HUDEP-2 (cell line): ENCODE data around the gene PDZK1IP1.
"Not testable (repeated sequence)": the region's sequence is repeated elsewhere in the genome, so short reads cannot be mapped to it uniquely, and the experiment has no call there.

ENCODE experiments used
- DNase-seq, 76 experiments: peaks; one replicate each; lab custom pipeline; 2025; ENCODE audit not compliant: unreplicated experiment in 76 of 76; lab: John Stamatoyannopoulos, UW

PDZK1IP1 gene

DNA sequence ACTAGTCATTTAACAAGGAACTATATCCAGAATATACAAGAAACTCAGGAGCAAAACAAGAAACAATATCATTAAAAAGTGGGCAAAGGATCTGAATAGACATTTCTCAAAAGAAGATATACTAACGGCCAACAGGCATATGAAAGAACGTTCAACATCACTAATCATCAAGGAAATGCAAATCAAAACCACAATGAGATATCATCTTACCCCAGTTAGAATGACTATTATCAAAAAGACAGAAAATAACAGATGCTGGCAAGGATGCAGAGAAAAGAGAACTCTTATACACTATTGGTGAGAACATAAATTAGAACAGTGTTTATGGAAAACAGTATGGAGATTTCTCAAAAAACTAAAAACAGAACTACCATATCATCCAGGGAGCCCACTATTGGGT, 13.7 kb upstream of the PDZK1IP1 start:
- DNase-seq: not testable (repeated sequence)

DNA sequence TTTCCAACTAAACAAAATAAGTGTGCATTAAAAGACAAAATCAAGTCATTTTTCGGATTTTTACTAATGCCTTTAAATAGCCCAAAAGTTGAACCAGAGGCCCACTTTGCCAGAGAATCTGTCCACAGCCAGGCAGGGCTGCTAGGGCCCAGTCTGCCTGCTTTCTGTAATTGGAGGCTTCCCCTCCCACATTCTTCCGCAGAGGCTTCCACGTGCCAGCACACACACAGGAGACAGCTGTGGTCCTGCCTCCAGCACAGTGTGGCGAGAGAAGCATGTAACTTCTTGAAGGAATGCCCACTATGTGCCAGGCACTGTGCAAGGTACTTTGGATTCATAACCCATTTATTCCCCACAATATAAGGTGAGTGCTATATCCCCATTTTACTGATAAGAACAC, 11.3 kb upstream of the PDZK1IP1 start:
- no peak for DNase-seq

DNA sequence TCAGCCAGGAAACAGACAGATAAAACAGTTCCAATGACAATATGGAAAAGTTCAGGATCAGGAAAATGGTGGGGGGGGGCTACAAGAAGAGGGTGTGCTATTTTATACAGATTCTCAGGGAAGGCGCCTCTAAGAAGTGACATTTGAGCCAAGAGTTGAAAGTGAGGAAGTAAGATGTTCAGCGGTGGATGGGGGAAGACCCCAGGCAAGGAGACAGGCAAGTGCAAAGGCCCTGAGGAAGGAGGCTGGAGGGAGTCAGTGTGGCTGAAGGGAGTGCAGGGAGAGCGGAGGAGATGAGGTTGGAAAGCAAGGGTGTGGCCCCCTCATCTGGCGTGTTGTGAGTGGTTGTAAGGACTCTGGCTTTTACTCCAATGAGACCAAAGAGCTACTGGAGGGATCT, 8.4 kb upstream of the PDZK1IP1 start:
- no peak for DNase-seq

DNA sequence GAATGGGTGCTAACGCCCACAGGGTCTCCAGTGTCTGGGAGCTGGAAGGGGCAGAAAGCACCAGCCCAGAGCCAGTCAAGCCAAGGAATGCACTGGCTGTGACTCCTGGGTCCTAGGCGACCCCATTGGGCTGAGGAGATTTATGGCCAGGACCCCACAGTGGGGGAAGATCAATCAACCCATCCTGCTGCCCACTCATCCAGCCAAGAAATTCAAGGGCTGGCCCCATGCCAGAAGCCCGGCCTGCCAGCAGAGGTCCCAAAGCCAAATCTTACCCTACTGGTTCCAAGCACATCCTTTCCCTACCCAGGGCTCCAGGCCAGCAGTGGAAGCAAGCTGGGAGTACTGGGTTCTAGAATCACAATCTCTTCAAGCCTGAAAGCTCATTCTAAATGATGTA, 6.8 kb upstream of the PDZK1IP1 start:
- peak in 28 of 76 experiments; percentile 13 to 52 (median 31) for DNase-seq

DNA sequence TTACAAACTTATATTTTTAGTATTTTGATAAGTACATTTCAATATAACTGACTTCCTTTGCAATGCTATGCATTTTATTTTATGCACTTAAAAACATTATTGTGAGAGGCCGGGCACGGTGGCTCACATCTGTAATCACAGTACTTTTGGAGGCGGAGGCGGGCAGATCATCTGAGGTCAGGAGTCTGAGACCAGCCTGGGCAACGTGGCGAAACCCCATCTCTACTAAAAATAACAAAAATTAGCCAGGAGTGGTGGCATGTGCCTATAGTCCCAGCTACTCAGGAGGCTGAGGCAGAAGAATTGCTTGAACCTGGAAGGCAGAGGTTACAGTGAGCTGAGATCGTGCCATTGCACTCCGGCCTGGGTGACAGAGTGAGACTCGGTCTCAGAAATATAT, 6.1 kb upstream of the PDZK1IP1 start:
- not testable (repeated sequence) for DNase-seq

DNA sequence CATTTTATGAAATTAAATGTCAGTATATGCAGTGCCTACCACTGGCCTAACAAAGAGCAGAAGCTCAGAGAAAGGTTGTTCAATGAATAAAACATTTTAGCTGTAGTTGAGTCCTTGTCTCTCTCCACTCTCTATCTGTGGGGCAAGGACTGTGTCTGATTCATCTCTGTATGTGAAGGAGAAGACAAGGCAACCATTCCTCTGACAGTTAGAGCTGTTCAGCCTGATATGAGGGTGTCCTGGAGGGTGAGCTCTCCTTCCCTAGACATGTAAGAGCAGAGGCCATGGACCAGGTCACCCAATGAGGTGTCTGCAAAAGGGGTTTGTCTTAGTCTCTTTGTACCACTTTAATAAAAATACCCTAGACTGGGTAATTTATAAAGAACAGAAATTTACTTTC, 4.5 kb upstream of the PDZK1IP1 start:
- peak in 1 of 76 experiments; percentile 20 for DNase-seq

DNA sequence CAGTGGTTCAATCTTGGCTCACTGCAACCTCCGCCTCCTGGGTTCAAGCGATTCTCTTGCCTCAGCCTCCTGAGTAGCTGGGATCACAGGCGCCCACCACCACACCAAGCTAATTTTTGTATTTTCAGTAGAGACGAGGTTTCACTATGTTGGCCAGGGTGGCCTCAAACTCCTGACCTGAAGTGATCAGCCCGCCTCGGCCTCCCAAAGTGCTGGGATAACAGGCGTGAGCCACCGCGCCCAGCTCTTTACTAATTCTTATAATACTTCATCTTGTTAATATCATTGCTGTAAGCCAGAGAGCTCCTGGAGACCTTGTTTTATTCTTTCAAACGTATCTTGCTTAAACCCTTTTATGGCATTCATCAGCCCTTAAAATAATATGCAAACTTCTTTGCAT, 3.7 kb upstream of the PDZK1IP1 start:
- not testable (repeated sequence) for DNase-seq

DNA sequence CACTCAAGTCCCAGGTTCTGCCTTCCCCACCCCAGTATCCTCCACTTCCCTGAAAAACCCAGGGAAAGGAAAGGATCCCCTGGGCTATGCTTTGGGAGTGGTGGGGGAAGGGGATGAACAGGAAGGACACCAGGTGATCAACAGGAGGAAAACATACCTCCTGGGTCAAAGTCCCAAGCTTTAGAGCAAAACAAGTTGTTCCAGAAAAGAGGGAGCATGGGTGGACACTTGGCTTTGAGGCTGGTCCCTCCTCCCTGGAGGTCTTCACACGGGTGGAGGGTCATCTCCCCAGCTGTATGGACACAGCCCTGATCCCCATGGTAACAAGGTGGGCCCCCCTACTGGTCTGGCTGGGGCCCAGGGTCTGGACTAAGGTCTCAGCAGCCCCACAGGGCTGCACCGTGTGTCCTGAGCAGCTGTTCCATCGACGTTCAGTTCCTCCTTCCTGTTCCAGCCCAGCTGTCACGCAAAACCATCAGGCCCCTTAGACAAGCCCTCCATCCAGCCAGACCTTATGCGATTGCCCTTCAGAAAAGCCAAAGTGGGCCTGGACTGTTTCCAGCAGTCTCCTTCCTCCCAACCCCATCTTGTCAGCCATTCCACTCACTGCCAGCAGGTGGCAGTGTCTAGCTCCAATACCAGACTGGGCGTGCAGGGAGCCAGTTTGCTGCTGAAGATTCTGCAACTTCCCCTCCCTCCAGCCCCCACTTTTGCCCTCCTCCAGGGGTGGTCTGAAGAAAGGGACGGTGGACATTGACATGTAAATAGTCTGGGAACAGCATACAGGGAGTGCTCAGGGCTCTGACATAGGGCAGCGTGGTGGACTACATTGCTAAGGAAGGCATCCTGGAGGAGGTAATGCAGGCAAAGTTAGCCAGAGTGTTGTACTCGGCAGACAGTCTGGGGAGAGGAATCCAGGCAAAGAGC, 2.9 kb upstream of the PDZK1IP1 start:
- DNase-seq: peak in 72 of 76 experiments; percentile 25 to 89 (median 72)

DNA sequence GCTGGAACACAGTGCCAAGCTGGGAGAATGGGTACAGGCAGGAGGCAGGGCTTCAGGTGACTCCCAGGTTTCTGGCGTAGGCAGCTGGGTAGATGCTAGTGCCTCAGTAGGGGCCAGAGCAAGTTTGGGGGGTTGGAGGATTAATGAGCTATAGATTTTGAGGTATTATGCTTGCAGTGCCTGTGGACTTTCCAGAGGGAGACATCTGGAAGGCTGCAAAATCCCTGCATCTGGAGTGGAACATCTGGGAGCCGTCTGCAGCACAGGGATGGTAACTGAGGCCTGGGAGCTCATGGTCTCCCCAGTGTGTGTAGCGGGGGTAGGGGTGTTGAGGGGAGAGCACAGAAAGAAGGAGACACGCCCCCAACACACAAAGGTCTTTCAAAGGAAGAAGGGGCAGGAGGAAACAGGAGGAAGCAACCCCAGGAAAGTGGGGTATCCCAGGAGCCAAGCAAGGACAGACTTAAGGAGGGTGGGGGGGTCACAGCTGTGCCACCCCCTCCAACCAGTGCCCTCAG, 2.2 kb upstream of the PDZK1IP1 start:
- DNase-seq: no peak

DNA sequence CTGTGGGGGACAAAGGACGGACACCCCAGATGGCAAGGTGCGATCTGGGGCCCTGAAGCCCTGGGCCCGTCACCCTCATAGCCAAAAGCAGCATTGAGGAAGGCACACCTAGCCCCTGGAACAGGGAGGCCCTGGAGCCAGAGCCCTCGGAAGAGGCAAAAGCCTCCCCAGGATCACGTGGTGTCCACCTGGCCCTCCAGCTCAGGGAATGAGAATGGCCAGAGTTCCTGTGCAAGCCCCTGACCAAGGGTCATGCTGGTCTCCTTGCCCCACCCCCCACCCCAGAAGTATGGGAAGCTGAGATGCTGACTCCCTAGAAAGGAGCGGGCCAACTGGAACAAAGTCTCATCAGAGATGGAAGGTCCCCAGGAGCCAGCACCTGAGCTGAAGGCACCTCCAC, 1.0 kb upstream of the PDZK1IP1 start:
- DNase-seq: no peak

DNA sequence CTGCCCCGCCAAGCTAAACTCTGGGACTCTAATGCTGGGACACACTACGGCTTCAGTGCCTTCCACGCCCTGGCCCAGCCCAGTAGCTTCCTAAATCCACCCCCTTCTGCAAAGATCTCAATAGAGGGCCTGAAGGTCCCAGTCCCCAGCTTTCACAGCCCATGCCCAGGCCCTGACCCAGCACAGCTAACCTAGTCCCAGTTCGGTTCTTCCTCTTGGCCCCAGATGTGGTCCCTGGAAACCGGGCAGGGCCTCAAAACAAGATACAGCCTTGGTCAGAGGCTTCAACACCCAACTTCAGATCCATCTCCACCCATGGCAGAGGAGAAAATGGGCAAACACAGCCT, 646 bp upstream of the PDZK1IP1 start:
- peak in 7 of 76 experiments; percentile 24 to 59 (median 46) for DNase-seq

DNA sequence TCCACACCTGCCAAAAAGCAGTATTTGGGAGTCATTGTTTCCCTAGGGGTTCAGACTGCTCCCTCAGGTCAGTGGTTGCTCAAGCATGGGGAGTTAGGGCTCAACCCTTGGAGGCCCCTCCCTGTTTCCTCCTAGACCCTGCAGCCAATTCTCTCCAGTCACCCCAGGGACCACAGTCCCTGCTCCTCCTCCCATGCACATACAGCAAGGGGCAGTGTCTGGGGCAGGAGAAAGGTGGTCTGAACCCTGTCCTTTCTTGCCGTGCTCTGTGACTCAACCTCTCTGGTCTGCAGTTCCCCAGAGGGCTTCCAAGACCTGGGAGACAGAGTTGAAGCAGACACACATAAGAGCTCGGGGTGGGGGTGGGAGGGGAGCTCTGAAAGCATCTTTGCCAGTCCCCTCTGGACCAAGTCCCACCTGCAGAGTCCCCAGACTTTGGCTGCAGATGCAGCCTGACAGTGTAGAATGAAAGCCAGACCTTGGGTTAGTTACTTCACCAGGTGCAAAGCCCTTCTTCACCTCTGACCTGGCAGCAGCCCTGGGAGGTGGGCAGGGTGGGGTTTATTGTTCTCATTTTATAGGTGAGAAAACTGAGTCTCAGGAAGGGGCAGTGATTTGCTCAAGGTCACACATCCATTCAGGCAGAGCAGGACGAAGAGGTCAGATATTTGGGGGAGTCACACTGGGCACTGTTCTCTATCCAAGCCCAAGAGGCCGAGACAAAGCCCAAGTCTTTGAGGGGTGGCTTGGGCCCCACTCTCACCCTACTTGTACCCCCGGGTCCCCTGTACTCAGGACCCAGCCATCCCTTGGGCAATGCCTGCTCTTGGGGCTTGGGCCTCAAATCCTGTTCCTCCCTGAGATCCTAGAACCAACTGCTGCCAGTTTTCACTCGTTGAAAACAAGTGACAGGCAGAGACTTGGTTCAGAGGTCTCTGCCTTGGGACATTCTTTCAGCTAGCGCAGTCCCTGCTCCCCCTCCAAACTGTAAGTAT, 748 bp downstream of the PDZK1IP1 start:
- DNase-seq: no peak

DNA sequence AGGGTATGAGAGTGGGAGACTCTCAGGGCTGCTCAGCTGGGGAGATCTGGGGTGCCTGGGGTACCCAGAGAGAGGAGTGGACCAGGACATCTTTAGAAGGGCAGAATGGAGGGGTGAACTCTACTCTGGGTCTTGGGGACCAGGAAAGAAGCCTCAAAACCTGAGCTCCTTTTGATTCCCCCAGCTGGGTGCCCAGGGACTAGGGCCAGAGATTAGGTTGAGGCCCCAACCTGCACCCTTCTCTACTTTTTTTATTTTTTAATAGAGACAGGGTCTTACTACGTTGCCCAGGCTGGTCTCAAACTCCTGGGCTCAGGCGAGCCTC, 1.9 kb downstream of the PDZK1IP1 start:
- no peak for DNase-seq

DNA sequence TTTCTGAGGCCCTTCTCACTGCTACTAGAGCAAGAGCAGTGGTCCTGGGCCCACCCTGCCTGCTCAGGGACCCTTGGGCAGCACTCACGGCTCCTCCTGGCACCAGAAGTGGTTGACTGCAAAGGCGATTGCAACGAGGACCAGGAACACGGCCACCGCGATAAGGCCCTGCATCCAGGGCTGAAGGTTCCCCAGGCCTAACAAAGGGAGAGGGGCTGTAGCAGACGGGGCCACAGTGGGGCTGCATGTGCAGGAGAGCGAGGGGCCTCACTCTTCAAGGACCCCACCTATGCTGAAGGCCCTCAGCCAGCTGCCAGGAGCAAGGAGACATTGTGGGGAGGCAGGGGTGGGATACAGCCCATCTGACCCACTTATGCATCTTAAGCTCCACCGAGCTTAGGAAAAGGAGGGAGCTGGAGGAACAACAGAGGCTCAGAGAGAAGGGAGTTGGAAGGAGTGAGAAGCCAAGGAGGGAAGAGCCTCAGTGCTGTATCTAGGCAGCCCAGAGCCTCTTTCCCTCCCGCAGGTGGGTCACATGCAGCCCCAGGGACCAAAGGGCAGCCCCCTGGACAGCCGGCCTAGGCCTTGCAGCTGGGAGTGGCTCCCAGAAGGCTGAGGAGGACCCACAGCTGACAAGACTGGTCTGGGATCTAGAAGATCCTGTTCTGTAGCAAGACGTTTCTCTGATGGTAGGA, 2.5 kb downstream of the PDZK1IP1 start:
- DNase-seq: no peak

DNA sequence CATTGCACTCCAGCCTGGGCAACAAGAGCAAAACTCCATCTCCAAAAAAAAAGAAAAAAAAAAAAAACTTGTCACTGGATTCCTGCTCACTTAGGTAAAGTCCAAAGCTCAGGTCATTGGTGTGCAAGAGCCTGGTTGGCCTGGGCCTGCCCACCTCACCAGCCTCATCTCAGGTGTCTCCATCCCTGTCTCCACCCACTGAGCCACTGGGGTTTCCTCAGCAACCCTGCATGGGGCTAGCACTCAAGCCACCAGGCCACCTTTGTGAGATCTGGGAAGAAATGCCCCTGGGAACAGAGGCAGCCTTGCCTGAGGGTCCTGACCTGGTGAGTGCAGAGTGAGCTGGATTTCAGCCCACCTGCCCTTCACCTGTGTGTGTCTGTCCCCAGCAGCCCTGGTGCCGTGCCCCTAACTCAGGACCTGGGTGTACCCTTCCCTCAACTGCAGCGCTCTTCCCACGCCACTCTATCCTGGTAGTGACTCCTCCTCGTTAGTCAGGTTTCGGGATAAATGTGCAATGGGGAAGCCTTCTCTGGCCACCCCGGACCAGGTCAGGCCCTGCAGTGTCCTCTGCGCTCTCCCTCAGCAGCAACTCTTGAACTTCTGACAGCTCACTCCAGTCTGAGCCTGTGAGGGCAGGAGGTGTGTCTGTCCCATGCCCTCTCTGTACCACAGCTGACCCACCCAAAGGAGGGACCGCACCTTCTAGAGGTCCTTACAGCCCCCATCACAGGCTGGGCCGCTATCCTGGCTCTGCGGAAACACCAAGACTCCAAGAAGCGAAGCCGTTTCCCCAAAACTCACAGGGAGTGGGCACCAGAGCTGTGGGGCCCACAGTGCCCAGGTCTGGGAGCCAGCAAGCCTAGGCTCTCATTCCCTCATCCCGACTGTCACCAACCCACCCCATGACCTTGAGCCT, 3.3 kb downstream of the PDZK1IP1 start:
- no peak for DNase-seq

DNA sequence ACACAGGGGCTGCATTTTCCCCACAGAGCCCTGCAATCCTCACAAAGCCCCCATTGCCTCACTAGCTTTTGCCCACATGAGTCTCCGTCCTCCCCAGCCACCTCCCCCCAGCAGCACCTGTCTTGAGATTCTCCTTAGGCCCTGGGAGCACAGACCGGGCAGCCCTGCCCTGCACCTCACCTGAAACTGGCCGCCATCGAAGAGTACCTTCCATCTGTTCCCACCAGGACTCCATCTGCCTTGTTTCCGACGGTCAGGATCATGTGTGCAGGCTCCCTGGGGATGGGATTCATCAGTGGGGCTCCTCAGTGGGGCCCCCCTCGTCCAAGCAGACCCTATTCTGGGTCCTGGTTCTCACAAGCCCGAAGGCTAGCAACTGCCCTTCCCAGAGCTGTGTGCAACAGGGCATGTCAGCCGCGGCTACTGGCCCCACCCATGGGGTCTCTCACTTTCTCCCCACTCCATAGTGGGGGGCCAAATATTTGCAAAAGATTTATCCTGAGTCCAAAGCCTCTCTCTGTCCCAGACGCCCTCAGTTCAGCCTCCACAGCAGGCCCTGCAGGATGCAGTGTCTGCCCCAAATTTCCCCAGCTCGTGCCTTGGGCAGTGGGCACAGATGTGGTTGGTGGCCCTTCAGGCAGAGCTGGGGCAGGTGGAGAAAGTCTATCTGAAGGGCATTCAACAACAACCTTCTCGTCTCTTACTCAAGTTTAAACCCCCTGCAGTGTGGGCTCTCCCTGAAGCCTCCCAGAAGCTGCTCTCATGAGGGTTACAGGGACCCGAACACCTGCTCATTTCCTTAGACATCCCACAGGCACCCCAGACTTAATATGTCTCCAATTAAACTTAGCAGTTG, 4.8 kb downstream of the PDZK1IP1 start:
- DNase-seq: no peak

DNA sequence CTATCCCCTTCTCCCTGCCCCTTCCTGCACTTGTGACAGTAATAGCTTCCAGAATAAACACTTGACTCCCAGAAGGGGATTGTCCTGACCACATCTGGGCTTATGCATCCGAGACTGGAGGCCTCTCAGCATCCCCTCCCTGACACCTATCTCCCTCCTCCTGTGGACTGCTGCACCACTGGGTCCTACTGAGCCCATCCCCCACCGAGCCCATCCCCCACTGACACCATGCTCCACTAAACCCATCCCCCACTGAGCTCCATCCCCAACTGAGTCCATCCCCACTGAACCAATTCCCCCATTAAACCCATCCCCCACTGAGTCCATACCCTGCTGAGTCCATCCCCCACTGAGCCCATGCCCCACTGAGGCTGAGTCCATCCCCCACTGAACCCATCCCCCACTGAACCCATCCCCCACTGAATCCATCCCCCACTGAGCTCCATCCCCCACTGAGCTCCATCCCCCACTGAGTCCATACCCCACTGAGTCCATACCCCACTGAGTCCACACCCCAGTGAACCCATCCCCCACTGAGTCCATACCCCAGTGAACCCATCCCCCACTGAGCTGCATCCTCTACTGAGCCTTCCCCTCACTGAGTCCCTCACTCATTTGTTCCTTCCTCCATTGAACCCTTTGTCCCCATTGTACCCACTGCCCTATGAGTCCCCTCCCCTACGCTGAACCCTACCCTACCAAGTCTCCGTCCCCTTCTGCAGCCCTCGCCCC, 5.6 kb downstream of the PDZK1IP1 start:
- peak in 1 of 76 experiments; percentile 8 for DNase-seq
